GM21723 (cell line): ENCODE data around the gene ZNF90.
A peak's percentile ranks its signal among the peaks of the same experiment; 100 is the strongest.
"Not testable (repeated sequence)": the region's sequence is repeated elsewhere in the genome, so short reads cannot be mapped to it uniquely, and the experiment has no call there.

Source experiments
- ATAC-seq: cut with Tn5 transposase; IDR thresholded peaks from one replicate; pipeline ENCODE4 v1.9.1; 2021; ENCODE audit warnings: mild to moderate bottlenecking, moderate library complexity; ENCODE audit not compliant: unreplicated experiment

ZNF90 gene

DNA sequence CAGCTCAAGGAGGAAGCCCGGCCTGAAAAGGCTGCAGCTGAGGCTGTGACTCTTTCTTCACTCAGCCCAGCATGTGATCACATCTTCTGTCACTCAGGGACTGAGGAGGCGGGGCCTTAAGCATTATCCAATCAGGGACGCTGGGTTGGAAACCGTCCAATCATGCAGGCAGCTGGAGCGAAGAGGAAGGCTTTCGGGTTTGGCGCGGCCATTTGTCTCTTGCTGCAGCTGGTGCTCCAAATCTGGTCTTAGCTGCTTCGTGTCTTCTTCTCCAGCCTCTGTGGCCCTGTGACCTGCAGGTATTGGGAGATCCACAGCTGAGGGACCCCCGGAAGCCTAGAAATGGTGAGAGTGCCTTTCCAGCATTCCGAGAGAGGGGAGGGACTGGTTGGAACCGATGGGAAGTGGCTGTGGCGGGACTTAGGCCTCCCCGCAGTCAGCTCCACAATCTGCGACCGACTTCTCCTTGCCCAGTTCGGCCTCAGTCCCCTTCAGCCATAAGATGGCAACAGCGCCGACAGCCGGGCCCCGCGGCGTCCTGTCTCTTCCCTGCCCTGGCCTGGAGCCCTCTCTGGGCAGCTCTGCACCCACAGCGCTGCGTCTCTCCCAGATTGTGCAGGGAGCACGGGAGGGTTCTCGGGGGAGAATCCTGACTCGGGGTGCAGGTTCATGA, at the start of gene ZNF90:
ZNF90 (plus strand) TSS at position 210 of the 673 bp plus-strand sequence; CDS start at position 343, 133 bp downstream.
- ATAC-seq = peak; percentile 85

DNA sequence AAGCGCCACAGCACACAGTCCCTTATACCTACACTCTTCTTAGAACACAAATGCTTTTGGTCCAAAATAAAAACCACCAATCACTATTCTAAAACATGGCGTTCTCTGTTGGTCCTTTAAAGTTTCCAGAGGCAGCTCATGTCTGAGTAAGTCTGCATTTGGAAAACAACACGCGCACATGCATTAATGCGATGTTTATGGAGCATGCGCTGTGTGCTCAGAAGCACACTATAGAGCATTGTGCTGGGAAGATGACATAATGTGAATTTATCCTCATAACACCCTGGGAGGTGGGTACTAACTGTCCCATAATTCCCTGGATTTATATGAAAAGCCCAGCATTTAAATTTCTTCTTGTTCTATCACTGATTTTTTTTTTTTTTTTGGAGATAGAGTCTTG, 49.2 kb upstream of the ZNF90 start:
- ATAC-seq = no peak

DNA sequence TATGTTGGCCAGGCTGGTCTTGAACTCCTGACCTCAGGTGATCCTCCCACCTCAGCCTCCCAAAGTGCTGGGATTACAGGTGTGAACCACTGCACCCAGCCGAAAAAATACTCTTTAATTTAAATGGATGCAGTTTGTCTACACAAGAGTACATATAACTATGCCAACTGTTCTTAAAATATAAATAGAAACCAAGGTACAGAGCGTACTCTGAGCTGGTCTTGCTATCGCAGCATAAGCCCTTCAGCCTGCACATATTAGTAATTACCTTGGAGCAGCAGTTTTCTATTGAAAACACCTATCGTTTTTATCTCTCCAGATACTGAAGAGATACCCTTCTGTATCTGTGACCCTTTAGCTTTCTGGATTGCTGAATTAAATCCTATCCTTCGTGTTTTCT, 41.9 kb upstream of the ZNF90 start:
- ATAC-seq = no peak

DNA sequence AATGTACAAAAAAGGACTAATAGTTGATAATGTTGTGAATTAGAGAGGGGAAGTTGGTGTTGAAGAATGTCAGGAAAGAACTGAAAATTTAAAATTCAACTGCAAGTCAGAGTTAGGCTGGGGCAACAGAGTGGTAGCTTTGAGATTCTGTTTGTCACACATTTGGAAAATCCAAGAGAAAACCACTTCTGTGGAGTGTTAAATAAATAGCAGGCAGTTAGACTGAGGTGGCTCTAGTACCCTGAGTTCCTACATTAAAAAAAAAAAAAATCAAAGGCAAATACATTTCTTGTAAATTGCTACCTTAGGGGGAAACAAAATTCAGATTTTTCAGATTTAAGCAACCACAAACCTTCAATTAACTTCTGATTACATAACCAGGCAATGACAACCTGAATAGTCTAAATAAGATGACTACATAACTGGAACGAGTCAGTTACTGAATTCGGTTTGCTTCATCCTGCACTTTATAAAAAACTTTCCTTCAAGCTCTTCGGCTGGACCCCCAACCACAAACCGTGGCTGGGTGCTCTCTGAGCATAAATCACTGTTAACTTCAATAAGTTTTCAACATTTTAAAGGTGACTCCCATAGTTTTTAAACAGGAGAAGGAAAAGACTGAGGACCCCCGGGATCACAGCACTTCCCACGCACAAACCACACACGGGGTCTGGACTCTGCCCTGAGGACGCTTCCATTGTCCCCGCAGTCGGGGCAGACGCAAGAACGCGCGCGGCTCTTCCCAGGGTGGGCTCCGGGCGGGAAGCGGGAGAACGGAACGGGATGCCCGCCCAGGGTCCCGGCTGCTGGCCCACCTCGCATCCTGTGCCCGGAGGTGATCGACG, 39.2 kb upstream of the ZNF90 start:
- ATAC-seq = peak; percentile 17

DNA sequence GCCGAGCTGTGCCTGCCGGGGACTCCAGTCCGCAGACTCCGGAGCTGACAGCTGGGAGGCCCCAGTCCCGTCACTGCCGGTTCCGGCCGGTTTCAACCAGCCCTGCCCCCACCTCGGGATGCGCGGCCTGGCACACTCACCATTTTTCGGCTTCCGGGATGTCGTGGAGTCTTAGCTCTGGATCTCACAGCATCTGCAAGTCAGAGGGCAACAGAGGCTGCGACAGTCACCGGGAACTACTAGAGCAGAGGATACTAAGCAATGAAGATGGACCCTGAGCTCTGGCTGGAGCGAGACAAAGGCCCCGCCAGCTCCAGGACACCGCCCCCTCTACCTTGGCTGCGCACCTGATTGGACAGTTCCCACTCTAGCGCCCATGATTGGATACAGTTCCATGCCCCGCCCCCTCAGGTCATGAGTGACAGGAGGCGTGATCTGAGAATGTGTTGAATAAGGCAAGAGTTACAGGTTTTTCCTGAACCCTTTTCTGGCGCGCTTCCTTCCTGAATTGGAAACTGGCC, 38.5 kb upstream of the ZNF90 start, which contains the start of gene ZNF682:
ZNF682 (minus strand) TSS at position 303 of the 521 bp plus-strand sequence; CDS start at position 143, 160 bp downstream.
- peak; percentile 94 for ATAC-seq

DNA sequence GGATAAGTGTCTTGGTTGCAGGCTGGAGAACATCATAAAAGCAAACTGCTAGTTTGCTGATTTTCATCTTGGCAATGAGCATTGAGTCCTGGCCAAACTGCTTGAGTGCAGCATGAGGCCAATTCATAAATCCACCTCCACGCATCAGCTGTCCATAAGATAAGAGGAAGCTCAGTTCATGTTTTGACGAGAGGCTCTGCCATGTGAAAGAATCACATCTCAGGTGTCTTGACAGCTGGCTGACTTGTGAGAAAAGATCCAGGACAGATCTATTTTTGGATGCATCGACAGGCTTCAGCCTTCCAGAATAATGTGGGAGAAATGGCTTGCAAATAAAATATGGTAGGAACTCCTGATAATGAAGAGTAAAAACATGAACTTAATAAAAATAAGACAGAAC, 33.1 kb upstream of the ZNF90 start:
- no peak for ATAC-seq

DNA sequence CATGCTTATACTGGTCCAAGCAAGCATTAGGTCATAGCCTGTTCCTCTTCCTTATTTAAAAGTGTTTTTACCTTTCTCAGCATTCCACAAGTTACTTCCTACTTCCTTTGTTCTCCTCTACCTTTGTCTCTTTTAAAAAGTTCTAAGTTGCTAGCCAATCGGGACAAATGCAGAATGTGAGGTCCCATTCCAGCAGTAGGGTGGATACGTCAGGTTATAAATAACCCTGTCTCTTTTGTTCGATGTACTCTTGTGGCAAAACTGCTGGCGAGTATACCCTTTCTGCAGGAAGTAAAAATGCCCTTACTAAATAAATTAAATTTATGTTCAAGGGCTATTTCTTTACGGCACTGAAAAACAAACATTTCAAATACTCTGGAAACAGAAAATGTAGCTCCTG, 32.1 kb upstream of the ZNF90 start:
- ATAC-seq = not testable (repeated sequence)

DNA sequence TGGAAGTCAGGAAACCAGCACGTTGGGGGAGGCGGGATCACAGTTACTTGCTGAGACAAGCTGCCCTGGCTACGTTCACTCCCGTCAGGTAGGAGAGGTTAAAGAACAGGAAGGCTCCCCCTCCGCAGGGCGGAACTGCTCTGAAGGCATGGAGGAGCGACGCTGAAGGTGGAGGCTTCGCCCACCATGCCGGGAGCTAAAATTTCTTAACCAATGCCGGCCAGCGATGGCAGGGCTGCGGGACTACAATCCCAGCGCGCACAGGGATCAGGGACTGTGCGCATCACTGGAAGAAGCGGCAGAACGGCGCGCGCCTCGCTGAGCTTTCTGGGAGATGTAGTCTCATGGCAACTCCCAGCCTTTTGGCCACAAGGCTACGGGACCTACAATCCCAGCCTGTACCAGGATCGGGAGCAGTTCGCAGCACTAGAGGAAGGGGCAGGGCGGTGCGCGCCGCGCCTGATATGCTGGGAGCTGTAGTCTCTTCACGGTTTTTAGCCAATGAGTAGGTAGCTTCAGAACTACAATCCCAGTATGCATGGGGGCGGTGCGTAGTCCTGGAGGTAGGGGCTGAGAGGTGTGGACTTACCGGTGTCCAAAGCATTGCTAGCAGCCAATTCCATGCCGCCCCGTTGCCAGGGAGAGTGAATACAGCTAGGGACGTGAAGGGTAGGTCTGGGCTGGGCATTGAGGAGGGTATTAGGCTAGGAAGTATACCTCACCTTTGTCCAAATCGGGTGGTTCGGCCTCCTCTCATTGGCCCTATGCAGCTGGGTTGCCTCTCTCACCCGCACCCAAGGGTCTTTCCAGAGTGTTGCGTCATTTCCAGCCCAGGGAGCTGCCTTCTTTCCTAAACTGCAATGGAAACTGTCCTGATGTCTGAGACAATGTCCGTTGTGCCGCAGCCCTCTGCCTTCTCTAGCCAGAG, 25.7 kb upstream of the ZNF90 start:
- ATAC-seq = peak; percentile 96

DNA sequence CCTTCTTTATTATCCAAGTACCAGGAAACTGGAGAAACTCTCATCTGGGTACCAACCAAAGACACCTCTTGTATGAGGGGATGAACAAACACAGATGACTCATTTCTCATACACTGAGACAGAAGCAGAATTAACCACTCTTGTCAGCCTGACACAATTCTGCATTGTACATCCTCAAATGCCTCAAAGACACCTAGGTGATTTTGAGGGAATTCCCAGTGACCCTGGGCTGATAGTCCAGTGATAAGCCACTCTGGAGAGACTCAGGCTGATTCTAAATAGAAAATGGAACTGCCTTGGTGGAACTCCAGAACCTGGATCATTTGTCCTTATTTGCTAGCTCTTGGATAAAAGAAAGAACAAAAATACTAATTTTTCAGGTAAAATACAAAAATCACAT, 19.1 kb upstream of the ZNF90 start:
- ATAC-seq = not testable (repeated sequence)

DNA sequence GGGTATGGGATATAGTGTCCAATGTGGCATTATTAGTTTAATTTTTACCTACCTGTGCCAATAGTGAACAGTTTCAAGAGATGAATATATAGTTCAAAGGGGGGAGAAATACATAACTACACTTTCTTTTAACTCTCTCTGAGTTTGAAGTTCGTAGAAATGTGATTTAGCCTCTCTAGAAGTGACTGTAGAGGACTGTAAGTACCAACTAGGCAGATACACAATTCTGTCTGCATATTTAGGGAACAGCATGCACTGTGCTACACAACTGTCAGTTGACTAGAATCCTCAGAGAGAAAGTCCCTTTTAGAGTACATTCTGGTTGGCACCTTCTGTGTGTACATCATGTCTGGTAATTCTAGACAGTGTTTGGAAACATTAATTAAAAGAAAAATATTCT, 17.5 kb upstream of the ZNF90 start:
- ATAC-seq = no peak

DNA sequence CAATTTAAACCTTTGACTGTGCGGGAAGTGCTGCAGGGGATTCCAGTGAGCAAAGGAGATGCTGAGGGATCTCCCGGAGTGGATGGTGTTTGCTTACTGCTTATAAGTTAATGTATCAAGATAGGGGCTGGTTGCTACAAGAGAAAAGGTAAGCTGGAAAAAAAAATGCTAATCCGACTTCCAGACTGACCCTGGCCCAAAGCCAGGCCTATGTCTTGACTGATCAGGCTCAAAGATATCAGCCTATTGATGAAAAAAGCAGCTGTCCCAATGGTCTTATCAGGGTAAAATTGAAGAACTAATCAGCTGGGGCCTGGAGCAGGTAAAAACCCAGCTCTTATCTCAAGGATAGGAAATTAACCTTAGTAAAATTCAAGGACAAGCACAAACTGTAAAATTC, 10.9 kb upstream of the ZNF90 start:
- no peak for ATAC-seq

DNA sequence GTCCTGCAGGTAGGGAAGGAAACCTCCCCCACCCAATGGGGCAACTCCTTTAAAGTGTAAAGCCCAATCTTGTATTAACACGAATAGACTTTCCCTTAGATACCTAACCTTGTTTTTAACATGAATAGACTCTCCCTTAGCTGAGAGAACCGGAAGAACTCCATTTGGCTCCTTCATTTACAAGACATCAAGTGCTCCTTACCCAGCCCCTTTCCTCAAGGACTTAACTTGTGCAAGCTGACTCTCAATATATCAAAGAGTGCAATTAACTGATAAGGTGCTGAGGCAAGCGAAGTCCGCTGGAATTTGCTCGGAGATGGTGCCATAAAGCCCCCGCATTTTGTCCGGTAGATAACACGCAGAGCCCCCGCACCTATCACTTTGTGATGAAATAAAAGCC, 9.9 kb upstream of the ZNF90 start:
- no peak for ATAC-seq

DNA sequence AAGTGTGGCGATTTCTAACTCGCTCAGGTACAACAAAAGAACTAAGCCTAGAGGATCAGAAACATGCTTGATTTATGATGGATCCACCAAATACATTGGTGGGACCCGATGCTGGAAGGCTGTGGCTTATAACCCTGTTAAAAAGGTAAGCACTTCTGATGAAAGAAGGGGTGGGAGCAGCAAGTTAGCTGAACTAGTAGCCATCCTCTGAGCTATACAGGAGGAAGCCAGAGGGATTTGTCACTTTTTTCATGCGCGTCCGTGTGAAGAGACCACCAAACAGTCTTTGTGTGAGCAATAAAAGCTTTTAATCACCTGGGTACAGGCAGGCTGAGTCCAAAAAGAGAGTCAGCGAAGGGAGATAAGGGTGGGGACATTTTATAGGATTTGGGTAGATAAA, 9.2 kb upstream of the ZNF90 start:
- ATAC-seq = not testable (repeated sequence)

DNA sequence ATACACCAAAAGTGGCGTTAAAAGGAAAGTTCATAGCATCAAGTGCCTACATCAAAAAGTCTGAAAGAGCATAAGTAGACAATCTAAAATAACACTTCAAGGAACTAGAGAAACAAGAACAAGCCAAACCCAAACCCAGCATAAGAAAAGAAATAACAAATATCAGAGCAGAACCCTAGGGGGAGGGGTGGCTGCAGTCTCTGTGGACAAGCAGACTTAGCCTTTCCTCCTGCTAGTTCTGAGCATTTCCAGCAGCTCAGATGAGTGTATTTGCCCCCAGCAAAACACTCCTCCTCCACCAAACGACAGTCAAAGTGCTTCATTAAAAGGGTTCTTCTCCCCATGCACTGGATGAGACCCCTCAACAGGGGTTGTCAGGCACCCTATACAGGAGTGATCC, 7.1 kb upstream of the ZNF90 start:
- no peak for ATAC-seq

DNA sequence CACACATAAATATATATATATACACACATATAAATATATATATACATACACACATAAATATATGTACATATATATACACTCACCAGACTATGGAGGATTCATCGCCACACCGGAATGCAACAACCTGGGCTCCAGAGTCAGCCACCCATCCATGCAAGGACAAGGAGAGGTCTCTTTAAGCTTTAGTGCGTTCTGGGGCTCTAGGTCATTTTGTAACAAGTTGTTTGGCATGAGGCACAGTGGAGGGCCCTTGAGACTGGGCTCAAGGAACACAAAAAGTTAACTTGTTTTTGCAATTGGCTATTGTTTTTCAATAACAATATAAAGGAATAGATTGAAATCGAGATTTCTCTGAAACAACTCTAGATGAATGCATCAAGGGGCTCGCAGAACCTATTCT, 4.9 kb upstream of the ZNF90 start:
- no peak for ATAC-seq

DNA sequence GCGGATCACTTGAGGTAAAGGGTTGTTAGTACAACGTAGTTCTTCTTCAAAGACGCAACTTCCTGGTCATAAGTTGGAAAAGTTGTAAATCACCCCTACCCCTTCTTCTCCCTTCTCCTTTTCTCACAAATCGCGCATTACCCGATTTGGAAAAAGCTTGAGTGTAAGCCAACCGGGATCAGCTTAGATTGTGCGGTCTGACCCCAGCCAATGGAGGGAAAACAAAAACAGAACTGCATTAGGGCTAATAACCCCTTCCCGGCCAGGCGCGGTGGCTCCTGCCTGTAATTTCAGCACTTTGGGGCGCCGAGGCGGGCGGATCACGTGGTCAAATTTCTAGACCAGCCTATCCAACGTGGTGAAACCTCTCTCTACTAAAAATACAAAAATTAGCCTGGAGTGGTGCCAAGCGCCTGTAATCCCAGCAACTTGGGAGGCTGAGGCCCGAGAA, 806 bp downstream of the ZNF90 start:
- ATAC-seq = no peak

DNA sequence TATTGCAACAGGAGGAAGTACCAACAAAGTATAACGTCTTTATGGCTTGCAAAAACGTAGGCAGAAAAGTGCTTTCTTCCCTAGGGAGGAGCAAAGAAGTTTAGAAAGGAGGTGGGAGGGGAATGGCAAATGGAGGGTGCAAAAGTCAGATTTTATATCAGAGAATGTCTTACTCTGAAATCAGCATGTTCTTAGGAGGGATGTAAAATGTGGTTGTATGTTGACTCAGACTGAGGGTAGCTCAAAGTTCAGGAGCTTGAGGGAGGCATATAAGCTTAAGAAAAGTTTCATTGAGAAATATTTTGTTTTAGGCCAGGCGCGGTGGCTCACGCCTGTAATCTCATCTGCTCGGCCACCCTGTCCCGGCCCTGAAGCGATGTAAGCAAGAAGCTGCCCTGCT, 1.7 kb downstream of the ZNF90 start:
- ATAC-seq = no peak

DNA sequence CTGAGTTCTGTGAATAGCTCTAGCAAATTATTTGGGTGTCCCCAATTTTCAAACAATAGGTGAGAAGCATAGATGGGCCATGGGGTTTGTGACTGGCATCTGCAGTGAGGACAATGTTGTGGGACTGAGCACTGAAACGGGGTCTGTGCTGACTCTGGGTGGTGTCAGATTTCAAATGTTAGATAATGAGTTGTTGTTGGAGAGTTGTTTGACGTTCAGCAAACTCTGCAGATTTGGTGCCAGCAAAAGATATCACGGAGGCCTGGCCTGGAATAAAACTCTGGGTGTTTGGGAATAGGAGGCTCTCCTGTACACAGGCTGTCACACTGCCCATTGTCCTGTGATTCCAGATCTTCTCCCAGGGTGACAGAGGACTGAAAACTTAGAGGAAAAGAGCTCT, 2.9 kb downstream of the ZNF90 start:
- ATAC-seq = no peak

DNA sequence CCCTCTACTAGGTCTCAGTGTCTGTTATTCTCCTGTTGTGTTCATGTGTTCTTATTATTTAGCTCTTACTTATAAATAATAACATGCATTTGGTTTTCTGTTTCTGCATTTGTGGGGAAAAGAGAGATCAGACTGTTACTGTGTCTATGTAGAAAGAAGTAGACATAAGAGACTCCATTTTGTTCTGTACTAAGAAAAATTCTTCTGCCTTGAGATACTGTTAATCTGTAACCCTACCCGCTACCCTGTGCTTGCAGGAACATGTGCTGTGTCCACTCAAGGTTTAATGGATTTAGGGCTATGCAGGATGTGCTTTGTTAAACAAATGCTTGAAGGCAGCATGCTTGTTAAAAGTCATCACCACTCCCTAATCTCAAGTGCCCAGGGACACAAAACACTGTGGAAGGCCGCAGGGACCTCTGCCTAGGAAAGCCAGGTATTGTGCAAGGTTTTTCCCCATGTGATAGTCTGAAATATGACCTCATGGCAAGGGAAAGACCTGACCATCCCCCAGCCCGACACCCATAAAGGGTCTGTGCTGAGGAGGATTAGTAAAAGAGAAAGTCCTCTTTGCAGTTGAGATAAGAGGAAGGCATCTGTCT, 4.5 kb downstream of the ZNF90 start:
- not testable (repeated sequence) for ATAC-seq

DNA sequence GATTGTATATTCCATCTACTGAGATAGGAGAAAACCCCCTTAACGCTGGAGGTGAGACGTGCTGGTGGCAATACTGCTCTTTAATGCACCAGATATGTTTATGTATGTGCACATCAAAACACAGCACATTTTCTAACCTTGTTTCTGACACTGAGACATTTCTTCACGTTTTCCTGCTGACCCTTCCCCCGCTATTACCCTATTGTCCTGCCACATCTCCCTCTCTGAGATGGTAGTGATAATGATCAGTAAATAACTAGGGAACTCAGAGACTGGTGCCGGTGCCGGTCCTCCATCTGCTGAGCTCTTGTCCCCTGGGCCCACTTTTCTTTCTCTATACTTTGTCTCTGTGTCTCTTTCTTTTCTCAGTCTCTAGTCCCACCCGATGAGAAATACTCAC, 5.1 kb downstream of the ZNF90 start:
- ATAC-seq = not testable (repeated sequence)
